Memory B cell (primary cell): ENCODE results near the gene ABI1.
A peak's percentile ranks its signal among the peaks of the same experiment; 100 is the strongest.
"Not testable (repeated sequence)": the region's sequence is repeated elsewhere in the genome, so short reads cannot be mapped to it uniquely, and the experiment has no call there.

Experiments
- ATAC-seq: fragments of 150-1000 bp; cut with Tn5 transposase; 2 replicates; pipeline ENCODE4 v1.10.0; 2021; ENCODE audit warnings: low read depth, mild to moderate bottlenecking, moderate library complexity
- DNase-seq, 2 donors: peaks; one replicate each; pipeline ENCODE4 v3.0.0; 2022; ENCODE audit warnings: low spot score in 2 of 2
- H3K27ac Mint-ChIP-seq: one replicate; pipeline ENCODE4 v1.8.0; 2022; ENCODE audit warnings: mild to moderate bottlenecking, moderate library complexity, mixed read lengths
- H3K27me3 Mint-ChIP-seq: one replicate; pipeline ENCODE4 v1.8.0; 2022; ENCODE audit warnings: mixed read lengths
- H3K36me3 Mint-ChIP-seq: one replicate; pipeline ENCODE4 v1.8.0; 2022; ENCODE audit warnings: mild to moderate bottlenecking, mixed read lengths
- H3K4me1 Mint-ChIP-seq: one replicate; pipeline ENCODE4 v1.8.0; 2022; ENCODE audit warnings: mixed read lengths
- H3K4me3 Mint-ChIP-seq: one replicate; pipeline ENCODE4 v1.8.0; 2022; ENCODE audit warnings: mild to moderate bottlenecking, moderate library complexity, mixed read lengths
- H3K9me3 Mint-ChIP-seq: one replicate; pipeline ENCODE4 v1.8.0; 2022; ENCODE audit warnings: mixed read lengths

The ABI1 gene

DNA sequence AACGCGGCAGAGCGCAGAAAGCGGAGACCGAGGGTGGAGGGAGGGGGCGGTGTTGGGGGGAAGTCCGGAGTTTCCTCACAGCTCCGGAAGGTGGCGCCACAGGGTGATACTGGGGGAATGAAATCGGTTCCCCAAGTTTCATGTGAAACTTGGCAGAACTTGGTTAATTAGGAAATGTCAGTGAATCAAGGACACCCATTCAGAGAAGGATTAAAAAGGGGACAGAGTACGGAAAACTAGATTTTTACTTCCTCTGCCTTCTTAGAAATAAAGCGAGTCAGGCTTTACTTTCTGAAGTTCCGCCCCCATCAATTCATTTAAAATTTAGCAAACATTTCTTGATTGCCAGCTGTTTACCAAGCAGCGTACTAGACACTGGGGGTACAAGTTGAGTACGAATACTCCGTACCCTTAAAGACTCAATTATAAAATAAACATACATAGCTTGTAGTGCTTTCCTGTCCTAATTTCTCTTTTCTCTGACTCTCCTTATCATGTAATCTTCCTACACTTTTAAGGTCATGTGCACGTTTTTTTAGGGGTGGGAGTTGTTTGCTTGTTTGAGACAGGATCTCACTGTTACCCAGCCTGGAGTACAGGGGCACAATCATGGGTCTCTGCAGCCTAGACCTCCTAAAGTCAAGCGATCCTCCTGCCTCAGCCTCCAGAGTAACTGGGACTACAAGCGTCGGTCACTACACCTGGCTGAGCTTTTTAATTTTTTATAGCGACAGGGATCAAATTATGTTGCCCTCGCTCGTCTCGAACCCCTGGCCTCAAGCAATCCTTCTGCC is 644 bp upstream of the ABI1 start:
- H3K9me3 Mint-ChIP-seq: no peaks in the 10 kb centered on the region
- peak overlapping the region; percentile 100 for H3K4me3 Mint-ChIP-seq
- DNase-seq (no peak), ATAC-seq (no peak)
- H3K4me1 Mint-ChIP-seq: peaks cover 24% of the 10 kb centered on the region
- peak overlapping the region; percentile 100 for H3K27ac Mint-ChIP-seq
- peaks cover 2% of the 10 kb centered on the region for H3K36me3 Mint-ChIP-seq
- H3K27me3 Mint-ChIP-seq: peaks cover 2% of the 10 kb centered on the region

DNA sequence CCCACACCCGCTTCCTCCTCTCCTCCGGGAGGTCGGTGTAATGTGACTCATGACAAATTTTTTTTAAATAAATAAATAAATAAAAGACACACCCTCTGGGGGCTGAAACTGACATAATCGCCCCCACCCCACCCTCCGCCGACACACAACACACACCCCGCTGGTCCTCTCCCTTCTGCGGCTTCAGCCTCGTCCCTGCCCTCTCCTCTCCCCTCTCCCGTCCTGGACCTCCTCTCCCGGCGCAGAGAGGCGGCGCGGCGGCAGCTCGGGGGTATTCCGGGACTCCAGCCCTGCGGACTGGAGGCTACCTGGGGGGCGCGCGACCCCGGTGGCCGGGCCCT is 686 bp downstream of the ABI1 start:
- H3K36me3 Mint-ChIP-seq: peaks cover 2% of the 10 kb centered on the region
- peaks cover 2% of the 10 kb centered on the region for H3K27me3 Mint-ChIP-seq
- H3K4me3 Mint-ChIP-seq: peak overlapping the region; percentile 100
- peaks cover 24% of the 10 kb centered on the region for H3K4me1 Mint-ChIP-seq
- H3K9me3 Mint-ChIP-seq: no peaks in the 10 kb centered on the region
- peak; percentile 2 for ATAC-seq
- peak in 1 of 2 donors; percentile 30 for DNase-seq
- H3K27ac Mint-ChIP-seq: peak overlapping the region; percentile 100

DNA sequence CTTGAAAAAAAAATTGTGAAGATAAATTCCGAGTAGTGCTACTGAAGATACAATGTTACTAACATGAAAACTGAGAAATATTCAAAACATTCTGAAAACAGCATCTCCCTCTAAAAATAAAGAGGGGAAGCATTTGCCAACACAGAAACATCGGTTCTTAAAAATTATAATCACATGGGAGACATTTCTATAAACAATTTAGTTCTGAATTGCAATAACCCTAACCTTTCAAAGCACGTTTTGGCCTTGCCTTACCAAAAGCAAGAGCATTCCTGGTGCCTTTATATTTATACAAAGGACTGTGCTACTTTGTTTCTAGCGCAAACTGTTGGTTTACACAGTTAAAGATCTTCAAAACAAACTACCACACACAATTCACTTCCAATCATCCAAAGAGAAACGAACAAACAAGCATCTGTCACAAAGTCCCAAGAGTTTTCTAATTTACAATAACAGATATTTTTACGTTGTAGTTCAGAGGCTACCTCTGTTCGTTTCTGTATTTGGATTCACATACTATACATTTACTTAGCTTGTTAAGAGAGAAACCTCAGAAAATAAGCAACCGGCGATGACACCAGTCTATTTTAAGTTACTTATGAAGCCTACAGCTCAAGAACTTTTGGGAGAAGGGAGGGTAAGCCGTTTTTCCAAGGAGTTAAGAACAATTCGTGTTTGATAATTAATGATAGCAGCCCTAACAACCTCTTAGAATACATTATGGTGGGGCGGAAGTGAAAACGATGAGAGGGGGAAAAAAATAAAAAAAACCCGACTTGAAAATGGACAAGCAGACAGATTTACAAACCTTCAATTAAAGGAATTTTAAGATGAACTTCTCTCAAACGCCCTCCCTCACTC is 1.3 kb downstream of the ABI1 start:
- Mint-ChIP-seq H3K27me3 (peaks cover 2% of the 10 kb centered on the region), H3K4me1 (peaks cover 27% of the 10 kb centered on the region)
- no peak for DNase-seq

DNA sequence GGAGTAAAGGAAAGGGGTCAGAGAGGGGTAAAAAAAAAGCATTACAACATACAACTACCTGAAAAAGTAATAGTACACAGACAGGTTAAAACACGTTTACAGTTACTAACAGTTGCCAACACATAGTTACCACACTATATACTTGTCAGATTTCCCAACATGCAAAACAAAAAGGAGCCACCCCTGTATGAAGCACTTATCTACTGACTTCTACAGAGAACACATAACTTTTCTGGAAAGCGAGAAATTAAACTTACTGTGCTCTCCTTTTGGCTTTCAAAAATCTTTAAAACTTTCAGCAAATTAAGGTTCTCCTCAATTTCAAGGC is 2.1 kb downstream of the ABI1 start:
- Mint-ChIP-seq H3K27ac (peak overlapping the region; percentile 100), H3K9me3 (no peaks in the 10 kb centered on the region), H3K36me3 (peaks cover 8% of the 10 kb centered on the region), H3K4me1 (peaks cover 34% of the 10 kb centered on the region), H3K27me3 (peaks cover 2% of the 10 kb centered on the region), H3K4me3 (peak overlapping the region; percentile 100)
- DNase-seq (no peak), ATAC-seq (no peak)

More for the DNA sequence above, 1.3 kb downstream of the ABI1 start:
- Mint-ChIP-seq H3K9me3 (no peaks in the 10 kb centered on the region), H3K36me3 (peaks cover 4% of the 10 kb centered on the region), H3K4me3 (peak overlapping the region; percentile 100), H3K27ac (peak overlapping the region; percentile 100)
- ATAC-seq: no peak

DNA sequence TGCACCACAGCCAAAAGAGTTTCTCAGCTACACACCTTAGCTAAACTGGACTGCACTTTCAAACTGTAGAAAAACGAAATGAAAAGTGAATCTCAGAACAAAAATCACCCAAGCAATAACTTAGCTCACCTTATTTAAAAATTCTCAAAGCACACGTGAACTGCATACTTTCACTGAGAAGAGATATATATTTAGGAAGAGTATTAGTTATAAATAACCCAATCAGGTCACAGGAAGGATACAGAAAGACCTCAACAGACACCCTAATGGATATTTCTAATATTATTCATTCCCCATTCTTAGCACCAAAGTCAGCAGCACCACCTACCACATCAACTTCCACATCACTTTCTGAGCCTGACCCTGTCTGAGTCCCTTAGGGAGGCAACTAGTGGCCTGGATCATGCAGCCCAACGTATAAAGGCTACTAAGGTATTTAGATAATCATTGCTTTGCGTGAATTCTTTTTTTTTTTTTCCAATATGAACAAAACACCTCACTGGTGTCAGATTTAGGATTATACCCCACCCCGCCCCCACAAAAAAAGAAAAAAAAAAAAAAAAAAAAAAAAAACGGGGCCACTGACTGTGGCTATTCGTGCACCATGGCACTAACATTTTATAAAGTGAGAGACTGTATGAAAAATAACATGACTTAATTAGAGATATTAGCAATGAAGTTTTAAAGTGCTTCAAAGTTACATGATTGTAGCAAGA is 2.6 kb downstream of the ABI1 start:
- Mint-ChIP-seq H3K27ac (peak overlapping the region; percentile 100), H3K27me3 (no peaks in the 10 kb centered on the region), H3K9me3 (no peaks in the 10 kb centered on the region), H3K4me3 (peak overlapping the region; percentile 100), H3K36me3 (peaks cover 10% of the 10 kb centered on the region), H3K4me1 (peaks cover 35% of the 10 kb centered on the region)
- ATAC-seq (peak; percentile 3), DNase-seq (no peak)

DNA sequence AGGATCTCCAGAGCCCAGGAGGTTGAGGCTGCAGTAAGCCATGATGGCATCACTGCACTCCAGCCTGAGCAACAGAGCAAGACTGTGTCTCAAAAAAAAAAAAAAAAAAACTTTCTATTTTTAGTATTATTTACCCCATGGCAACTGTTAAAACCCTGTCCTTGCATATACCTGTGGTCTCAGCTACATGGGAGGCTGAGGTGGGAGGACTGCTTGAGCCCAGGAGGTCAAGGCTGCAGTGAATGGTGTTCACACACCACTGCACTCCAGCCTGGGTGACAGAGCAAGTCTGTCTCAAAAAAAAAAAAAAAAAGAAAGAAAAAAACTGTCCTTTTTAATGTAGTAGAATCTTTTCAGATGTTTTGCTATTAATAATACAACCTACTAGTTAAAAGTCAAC is 3.2 kb downstream of the ABI1 start:
- ATAC-seq, DNase-seq, H3K27me3 Mint-ChIP-seq, H3K9me3 Mint-ChIP-seq: not testable (repeated sequence)
- Mint-ChIP-seq H3K4me3 (peak overlapping the region; percentile 100), H3K36me3 (peaks cover 10% of the 10 kb centered on the region), H3K27ac (peak overlapping the region; percentile 100), H3K4me1 (peaks cover 35% of the 10 kb centered on the region)

DNA sequence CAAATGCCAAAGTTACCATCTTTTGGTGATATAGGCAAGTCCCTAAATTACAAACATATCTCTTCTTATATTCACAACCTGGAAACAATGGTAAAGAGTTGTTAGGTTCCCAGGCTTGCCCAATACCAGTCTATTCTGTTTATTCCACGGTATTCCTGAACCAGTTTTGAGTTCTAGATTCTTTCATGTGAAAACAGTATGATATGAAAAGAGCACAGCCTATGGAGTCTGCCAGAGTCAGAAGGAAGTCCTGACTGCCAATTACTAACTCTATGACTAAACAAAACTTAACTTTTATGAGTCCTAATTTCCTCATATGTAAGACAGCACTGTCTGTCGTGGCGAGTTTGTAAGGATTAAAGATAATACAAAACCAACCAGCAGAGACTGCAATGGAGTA is 5.6 kb downstream of the ABI1 start:
- Mint-ChIP-seq H3K36me3 (peaks cover 14% of the 10 kb centered on the region), H3K9me3 (no peaks in the 10 kb centered on the region), H3K27me3 (no peaks in the 10 kb centered on the region), H3K27ac (no peak overlapping the region), H3K4me1 (peaks cover 41% of the 10 kb centered on the region), H3K4me3 (no peak overlapping the region)
- DNase-seq (no peak), ATAC-seq (no peak)

DNA sequence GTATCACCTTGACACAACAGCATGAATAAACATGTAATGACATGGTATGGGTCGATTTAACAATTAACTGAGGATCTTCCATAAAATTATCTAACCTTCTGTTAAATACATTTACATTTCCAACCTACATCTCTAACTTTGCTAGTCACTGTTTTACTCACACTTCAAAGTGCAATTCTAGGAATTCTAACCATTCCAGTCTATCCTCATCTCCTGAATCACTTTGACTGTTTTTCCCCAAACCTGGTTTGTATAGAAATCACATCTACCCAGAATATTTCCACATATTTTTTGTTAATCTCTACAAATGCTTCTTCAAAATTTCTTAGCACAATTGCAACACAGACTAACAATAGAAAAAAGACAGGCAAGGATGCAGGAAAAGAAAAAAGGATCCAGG is 6.2 kb downstream of the ABI1 start:
- Mint-ChIP-seq H3K4me3 (no peak overlapping the region), H3K4me1 (peaks cover 41% of the 10 kb centered on the region)

DNA sequence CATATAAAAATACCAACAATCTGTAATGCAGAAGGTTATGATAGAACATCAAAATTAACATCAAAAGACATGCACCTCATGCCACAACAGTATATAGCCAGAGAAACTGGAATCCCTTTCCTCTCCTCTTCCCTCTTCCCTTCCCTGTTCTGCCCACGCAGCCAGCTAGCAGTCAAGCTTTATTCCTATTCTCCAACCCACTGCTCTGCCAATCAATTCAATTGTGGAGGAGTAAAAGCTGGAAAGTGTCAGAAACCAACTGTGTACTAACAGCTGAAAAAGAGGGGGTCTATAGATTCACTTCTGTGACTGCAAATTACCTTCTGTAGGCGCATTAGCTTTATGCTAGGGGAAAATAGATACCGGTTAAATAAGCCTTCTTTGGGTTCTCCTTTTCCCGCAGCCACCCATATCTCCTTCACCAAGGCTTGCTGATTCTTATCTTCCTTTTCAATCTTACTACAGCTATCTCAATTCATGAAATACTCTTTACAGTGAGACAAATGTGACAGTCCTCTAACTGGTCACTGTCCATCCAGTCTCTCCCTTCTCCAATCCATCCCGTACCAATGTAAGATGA is 16.3 kb downstream of the ABI1 start:
- Mint-ChIP-seq H3K36me3 (peaks cover 15% of the 10 kb centered on the region), H3K9me3 (no peaks in the 10 kb centered on the region), H3K27me3 (no peaks in the 10 kb centered on the region), H3K4me1 (peaks cover 45% of the 10 kb centered on the region), H3K4me3 (no peak overlapping the region), H3K27ac (peak overlapping the region; percentile 37)
- ATAC-seq (no peak), DNase-seq (no peak)

More for the DNA sequence above, 6.2 kb downstream of the ABI1 start:
- no peaks in the 10 kb centered on the region for H3K9me3 Mint-ChIP-seq
- peaks cover 14% of the 10 kb centered on the region for H3K36me3 Mint-ChIP-seq
- H3K27me3 Mint-ChIP-seq: no peaks in the 10 kb centered on the region
- peak overlapping the region; percentile 22 for H3K27ac Mint-ChIP-seq
- ATAC-seq (no peak), DNase-seq (no peak)

DNA sequence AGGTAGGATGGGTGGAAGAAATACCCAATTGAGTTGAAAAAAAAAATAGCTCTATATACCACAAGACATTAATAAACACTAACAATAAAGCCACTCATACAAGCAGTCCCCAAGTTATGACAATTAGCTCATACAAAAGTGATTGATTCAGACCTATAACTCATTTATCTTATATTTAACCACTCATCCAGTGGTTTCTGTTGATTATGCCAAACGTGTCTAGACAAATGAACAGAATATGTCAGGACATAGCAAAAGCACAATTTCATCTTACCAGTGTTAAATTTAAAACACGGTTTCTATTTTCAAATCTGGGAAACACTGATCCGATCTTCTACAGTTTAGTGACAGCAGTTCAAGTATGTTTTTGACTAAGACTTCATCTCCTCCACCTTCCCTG is 17.0 kb downstream of the ABI1 start:
- Mint-ChIP-seq H3K9me3 (no peaks in the 10 kb centered on the region), H3K27me3 (no peaks in the 10 kb centered on the region), H3K4me3 (no peak overlapping the region), H3K36me3 (peaks cover 17% of the 10 kb centered on the region), H3K4me1 (peaks cover 46% of the 10 kb centered on the region), H3K27ac (peak overlapping the region; percentile 37)
- ATAC-seq (no peak), DNase-seq (no peak)

DNA sequence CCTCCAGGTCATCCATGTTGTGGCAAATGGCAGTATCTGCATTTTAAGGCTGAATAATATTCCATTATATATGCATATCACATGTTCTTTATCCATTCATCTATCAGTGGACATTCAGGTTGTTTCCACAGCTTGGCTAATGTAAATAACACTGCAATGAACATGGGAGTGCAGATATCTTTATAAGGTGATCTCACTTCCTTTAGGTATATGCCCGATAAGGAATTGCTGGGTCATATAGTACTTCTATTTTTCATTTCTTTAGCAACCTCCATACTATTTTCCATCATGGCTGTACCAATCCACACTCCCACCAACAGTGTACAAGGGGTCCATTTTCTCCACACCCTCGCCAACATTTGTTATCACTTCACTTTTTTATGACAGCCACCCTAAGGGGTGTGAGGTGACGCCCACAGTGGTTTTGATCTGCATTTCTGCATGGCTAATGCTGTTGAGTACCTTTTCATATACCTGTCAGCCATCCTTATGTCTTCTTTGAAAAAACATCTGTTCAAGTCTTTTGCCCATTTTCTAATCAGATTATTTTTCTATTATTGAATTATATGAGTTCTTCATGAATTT is 18.9 kb downstream of the ABI1 start:
- DNase-seq: no peak
- Mint-ChIP-seq H3K27ac (peak overlapping the region; percentile 48), H3K4me1 (peaks cover 54% of the 10 kb centered on the region)

DNA sequence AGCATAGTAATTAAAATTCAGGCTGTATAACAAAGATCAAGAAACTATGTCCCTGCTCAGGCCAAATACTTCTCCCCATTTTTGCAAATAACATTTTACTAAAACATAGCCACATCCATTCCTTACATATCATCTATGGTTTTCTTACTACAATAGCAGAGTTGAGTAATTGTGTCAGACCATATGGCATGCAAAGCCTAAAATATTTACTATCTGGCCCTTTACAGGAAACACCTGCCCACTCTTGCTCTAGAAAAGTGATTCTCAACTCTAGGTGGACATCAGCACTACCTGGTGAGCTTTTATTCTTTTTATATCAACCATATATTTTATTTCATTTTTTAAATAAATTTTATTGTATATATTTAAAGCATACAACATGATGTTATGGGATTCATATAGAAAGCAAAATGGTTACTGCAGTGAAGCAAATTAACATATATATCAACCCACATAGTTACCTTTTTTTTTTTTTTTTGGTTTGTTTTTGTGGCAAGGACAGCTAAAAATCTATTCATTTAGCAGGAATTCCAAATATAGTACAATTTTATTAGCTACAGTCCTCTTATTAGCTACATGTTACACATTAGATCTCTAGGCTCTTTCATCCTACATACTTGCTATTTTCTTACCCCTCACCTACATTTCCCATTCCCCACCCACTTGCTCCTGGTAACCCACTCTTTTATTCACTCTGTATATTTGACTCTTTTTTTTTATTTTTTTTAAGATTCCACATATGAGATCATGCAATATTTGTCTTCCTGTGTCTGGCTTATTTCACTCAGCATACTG is 19.6 kb downstream of the ABI1 start:
- peaks cover 51% of the 10 kb centered on the region for H3K4me1 Mint-ChIP-seq
- H3K9me3 Mint-ChIP-seq: no peaks in the 10 kb centered on the region
- no peaks in the 10 kb centered on the region for H3K27me3 Mint-ChIP-seq
- ATAC-seq (no peak), DNase-seq (no peak)
- H3K36me3 Mint-ChIP-seq: peaks cover 17% of the 10 kb centered on the region
- peak overlapping the region; percentile 54 for H3K27ac Mint-ChIP-seq
- H3K4me3 Mint-ChIP-seq: peak overlapping the region; percentile 24

More for the DNA sequence above, 18.9 kb downstream of the ABI1 start:
- Mint-ChIP-seq H3K36me3 (peaks cover 16% of the 10 kb centered on the region), H3K4me3 (peak overlapping the region; percentile 24), H3K27me3 (no peaks in the 10 kb centered on the region), H3K9me3 (no peaks in the 10 kb centered on the region)
- peak; percentile 52 for ATAC-seq
